Calu3 (cell line): ENCODE measurements around the gene HS6ST3. TPM values are rescaled to one million over a fixed set of nuclear protein-coding genes. Genes with fewer than 3 reads are reported as not detected.

Experiments
- BruUV-seq: library from RNA; stranded (reverse); fragments of 400-500 nt; replicated peaks from 2 replicates; lab custom pipeline; 2021; lab: Mats Ljungman, UMichigan
- CTCF ChIA-PET: fragments of 300-600 bp; sonication (Branson Sonifier 250); formaldehyde crosslinking; loops from one replicate; lab custom pipeline; 2022; ENCODE audit warnings: antibody characterized with exemption; lab: Charles Lee
- DNase-seq: peaks from one replicate; pipeline ENCODE4 v3.0.0; 2022
- H3K27ac Mint-ChIP-seq: one replicate; pipeline ENCODE4 v1.8.0; 2022; ENCODE audit warnings: mixed read lengths; ENCODE audit not compliant: unreplicated experiment
- H3K27me3 Mint-ChIP-seq: one replicate; pipeline ENCODE4 v1.8.0; 2022; ENCODE audit warnings: mixed read lengths; ENCODE audit not compliant: unreplicated experiment
- H3K36me3 Mint-ChIP-seq: one replicate; pipeline ENCODE4 v1.8.0; 2022; ENCODE audit warnings: mild to moderate bottlenecking, moderate library complexity, mixed read lengths; ENCODE audit not compliant: insufficient read depth, unreplicated experiment
- H3K4me1 Mint-ChIP-seq: one replicate; pipeline ENCODE4 v1.8.0; 2022; ENCODE audit warnings: mild to moderate bottlenecking, low read depth, mixed read lengths; ENCODE audit not compliant: unreplicated experiment
- H3K4me3 Mint-ChIP-seq: one replicate; pipeline ENCODE4 v1.8.0; 2022; ENCODE audit warnings: mild to moderate bottlenecking, low read depth, moderate library complexity, mixed read lengths; ENCODE audit not compliant: unreplicated experiment
- H3K9me3 Mint-ChIP-seq: one replicate; pipeline ENCODE4 v1.8.0; 2022; ENCODE audit warnings: low read depth, mixed read lengths; ENCODE audit not compliant: unreplicated experiment
- intact Hi-C: fragments of 100-400 bp; cut with micrococcal nuclease; formaldehyde crosslinking; loops from one replicate; pipeline ENCODE4 v1.10.0; 2022; ENCODE audit not compliant: unreplicated experiment
- total RNA-seq: library from RNA; stranded (reverse); gene quantifications from 2 replicates; pipeline ENCODE4 v1.2.3, GENCODE V29; 2022
- TF ChIP-seq, protein P1 (sequence below): fragments of 200-600 bp; IDR thresholded peaks from one replicate; pipeline ENCODE4 v1.8.0; 2022; ENCODE audit warnings: antibody characterized with exemption; ENCODE audit not compliant: unreplicated experiment

The HS6ST3 gene
- total RNA-seq, 1 experiment from 2014 or later = not detected

DNA sequence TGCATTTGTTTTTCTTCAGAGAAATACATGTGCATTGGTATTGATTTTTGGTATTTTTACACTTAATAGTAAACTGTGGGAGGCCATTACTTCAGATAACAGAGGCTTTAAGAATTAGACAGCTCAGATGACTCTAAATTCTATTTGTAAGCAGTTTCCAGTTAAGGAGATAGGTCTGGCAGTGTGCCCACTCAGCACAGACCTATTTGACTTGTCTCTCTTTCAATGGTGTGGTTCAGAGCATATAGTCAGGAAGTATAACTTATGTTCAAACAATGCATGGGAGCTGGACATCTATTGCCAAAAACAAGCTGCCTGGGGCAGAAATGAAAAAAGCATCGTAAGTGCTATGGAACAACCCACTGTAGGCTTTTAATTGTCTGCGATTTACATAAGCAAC is 370.7 kb downstream of the HS6ST3 start:
- no peak for DNase-seq
- no peak overlapping the region for H3K4me3 Mint-ChIP-seq
- no peaks in the 10 kb centered on the region for H3K27me3 Mint-ChIP-seq
- TF ChIP-seq, protein P1, sequence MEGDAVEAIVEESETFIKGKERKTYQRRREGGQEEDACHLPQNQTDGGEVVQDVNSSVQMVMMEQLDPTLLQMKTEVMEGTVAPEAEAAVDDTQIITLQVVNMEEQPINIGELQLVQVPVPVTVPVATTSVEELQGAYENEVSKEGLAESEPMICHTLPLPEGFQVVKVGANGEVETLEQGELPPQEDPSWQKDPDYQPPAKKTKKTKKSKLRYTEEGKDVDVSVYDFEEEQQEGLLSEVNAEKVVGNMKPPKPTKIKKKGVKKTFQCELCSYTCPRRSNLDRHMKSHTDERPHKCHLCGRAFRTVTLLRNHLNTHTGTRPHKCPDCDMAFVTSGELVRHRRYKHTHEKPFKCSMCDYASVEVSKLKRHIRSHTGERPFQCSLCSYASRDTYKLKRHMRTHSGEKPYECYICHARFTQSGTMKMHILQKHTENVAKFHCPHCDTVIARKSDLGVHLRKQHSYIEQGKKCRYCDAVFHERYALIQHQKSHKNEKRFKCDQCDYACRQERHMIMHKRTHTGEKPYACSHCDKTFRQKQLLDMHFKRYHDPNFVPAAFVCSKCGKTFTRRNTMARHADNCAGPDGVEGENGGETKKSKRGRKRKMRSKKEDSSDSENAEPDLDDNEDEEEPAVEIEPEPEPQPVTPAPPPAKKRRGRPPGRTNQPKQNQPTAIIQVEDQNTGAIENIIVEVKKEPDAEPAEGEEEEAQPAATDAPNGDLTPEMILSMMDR = no peak
- no peaks in the 10 kb centered on the region for H3K9me3 Mint-ChIP-seq
- intact Hi-C loops = no loop called here
- CTCF ChIA-PET = no interaction called here
- H3K27ac Mint-ChIP-seq = no peak overlapping the region
- no peaks in the 10 kb centered on the region for H3K36me3 Mint-ChIP-seq
- no peaks in the 10 kb centered on the region for H3K4me1 Mint-ChIP-seq
- BruUV-seq = no TSS peak

DNA sequence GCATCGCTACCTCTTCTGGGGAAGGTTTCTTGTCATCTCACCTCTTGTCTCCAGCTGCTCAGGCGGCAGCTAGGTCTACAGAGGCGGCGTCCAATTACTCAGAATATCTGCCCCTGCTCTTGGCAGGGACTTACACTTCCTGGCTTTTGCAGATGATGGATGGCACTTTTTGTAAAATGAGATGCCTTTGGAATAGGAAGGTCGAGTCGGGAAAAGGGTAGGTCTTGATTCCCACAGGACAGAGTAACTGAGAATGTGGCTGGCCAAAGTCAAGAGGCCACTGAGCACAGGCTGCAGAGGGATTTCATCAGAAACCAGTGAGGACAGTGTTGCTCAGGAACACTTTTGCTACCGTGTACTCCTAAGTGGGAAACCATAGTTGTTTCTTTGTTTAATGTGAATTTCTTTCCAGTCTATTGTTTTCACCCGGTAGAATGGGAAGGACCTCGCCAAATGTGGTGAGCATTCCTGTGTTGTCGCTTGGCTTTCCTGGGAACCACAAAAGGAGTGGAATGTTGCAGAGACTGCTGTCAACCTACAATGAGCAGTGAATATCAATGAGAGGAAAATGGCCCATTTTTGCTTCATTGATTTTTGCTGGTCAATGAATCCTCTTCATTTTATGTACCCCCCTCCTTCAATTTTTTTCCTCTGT is 383.7 kb downstream of the HS6ST3 start:
- Mint-ChIP-seq H3K36me3 (no peaks in the 10 kb centered on the region), H3K9me3 (no peaks in the 10 kb centered on the region), H3K27me3 (no peaks in the 10 kb centered on the region), H3K27ac (no peak overlapping the region), H3K4me1 (no peaks in the 10 kb centered on the region), H3K4me3 (no peak overlapping the region)
- intact Hi-C loops = no loop called here
- TF ChIP-seq, protein P1 = no peak
- CTCF ChIA-PET = no interaction called here
- no TSS peak for BruUV-seq
- no peak for DNase-seq

DNA sequence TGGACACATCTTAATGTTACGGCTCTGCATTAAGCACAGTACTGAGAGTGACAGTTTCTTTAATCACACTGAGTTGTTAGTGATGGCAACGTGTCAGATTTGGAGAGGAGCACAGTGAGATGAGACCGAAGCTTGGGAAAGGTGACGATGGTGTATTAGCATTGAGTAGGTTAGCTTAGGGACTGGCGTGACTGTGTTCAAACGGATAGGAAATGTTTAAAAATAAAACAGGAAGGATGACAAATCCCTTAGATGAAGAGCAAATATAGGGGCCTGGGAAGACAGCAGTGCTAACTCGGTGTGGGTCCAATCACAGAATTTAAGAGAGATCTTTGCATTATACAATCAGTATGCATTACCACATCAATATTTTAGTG is 384.3 kb downstream of the HS6ST3 start:
- no TSS peak for BruUV-seq
- no peaks in the 10 kb centered on the region for H3K27me3 Mint-ChIP-seq
- DNase-seq = no peak
- H3K4me3 Mint-ChIP-seq = no peak overlapping the region
- no peaks in the 10 kb centered on the region for H3K36me3 Mint-ChIP-seq
- CTCF ChIA-PET = no interaction called here
- no peak overlapping the region for H3K27ac Mint-ChIP-seq
- TF ChIP-seq, protein P1 = no peak
- H3K9me3 Mint-ChIP-seq = no peaks in the 10 kb centered on the region
- intact Hi-C loops = no loop called here
- no peaks in the 10 kb centered on the region for H3K4me1 Mint-ChIP-seq

DNA sequence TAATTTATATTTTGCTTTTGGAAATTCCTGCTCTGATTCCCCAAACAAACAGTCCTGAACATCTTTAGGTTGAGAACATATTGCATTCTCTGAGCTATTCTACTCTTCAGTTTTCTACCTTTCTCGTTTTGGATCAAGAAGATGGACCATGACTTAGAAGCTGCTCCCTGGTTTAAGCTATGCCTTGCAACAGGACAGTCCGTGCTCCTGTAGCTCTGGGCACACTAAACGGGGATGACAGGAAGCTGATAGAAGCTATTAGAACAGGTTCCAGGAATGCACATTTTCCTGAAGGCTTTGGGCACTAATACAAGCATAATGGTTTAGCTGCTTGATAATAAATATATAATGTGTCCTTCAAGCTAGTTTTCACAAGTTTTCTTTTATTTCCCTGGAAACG is 385.2 kb downstream of the HS6ST3 start:
- no TSS peak for BruUV-seq
- no peak overlapping the region for H3K4me3 Mint-ChIP-seq
- no peak for DNase-seq
- TF ChIP-seq, protein P1 = no peak
- no peaks in the 10 kb centered on the region for H3K27me3 Mint-ChIP-seq
- no peaks in the 10 kb centered on the region for H3K9me3 Mint-ChIP-seq
- CTCF ChIA-PET = no interaction called here
- H3K36me3 Mint-ChIP-seq = no peaks in the 10 kb centered on the region
- H3K4me1 Mint-ChIP-seq = no peaks in the 10 kb centered on the region
- intact Hi-C loops = no loop called here
- no peak overlapping the region for H3K27ac Mint-ChIP-seq
